SK-N-SH (cell line): ENCODE results near the gene RPSA. TPM values are rescaled to one million over a fixed set of nuclear protein-coding genes. Genes with fewer than 3 reads are reported as not detected.

Source experiments
- CTCF ChIA-PET: fragments of 300-600, 350-600 bp; formaldehyde crosslinking; extraction: SDS; loops from one replicate; lab custom pipeline; 2021; lab: Yijun Ruan, JAX
- POLR2A ChIA-PET: fragments of 350-600 bp; sonication (Branson Sonifier 250); formaldehyde crosslinking; extraction: SDS; loops from one replicate; lab custom pipeline; 2020; ENCODE audit warnings: antibody characterized with exemption, inconsistent platforms; lab: Yijun Ruan, JAX
- DNase-seq: peaks from one replicate; pipeline ENCODE4 v3.0.0; 2012
- H2AFZ ChIP-seq: fragments of 200-600 bp; sonication (generic); 2 replicates; pipeline ENCODE4 v1.8.1; 2016; ENCODE audit warnings: antibody characterized with exemption, mild to moderate bottlenecking, low read depth
- H3F3A ChIP-seq: fragments of 200-600 bp; sonication (generic); replicated peaks from 2 replicates; pipeline ENCODE3; 2016; ENCODE audit warnings: antibody characterized with exemption, mild to moderate bottlenecking; ENCODE audit not compliant: insufficient read depth
- H3K27ac ChIP-seq, 2 experiments: fragments of 200-500 bp in 1 of 2; fragments of 200-600 bp in 1 of 2; sonication (Bioruptor generic) in 1 of 2; sonication (generic), shearing (Covaris generic) in 1 of 2; 2 replicates each; pipeline versions ENCODE4 v1.5.1 to v1.6.1; 2014 to 2016; ENCODE audit warnings: low read depth in 2 of 2, inconsistent platforms in 1 of 2, low read length in 1 of 2, mild to moderate bottlenecking in 1 of 2, mixed read lengths in 1 of 2
- H3K27me3 ChIP-seq: fragments of 200-600 bp; sonication (generic), shearing (Covaris generic); 2 replicates; pipeline ENCODE4 v1.6.1; 2016; ENCODE audit warnings: mixed run types; ENCODE audit not compliant: insufficient read depth
- H3K36me3 ChIP-seq, 2 experiments: fragments of 200-500 bp in 1 of 2; fragments of 200-600 bp in 1 of 2; sonication (Bioruptor generic) in 1 of 2; sonication (generic) in 1 of 2; replicated peaks in 1 of 2; 2 replicates each; pipeline versions ENCODE3 to v1.5.1; 2014 to 2016; ENCODE audit warnings: low read length in 1 of 2, mild to moderate bottlenecking in 1 of 2; ENCODE audit not compliant: insufficient read depth in 2 of 2, control insufficient read depth in 1 of 2
- H3K4me1 ChIP-seq, 2 experiments: fragments of 200-500 bp in 1 of 2; fragments of 200-600 bp in 1 of 2; sonication (Bioruptor generic) in 1 of 2; sonication (generic), shearing (Covaris generic) in 1 of 2; 2 replicates each; pipeline versions ENCODE4 v1.5.1 to v1.6.1; 2014 to 2016; ENCODE audit warnings: low read depth in 1 of 2, low read length in 1 of 2, mixed run types in 1 of 2; ENCODE audit not compliant: insufficient read depth in 2 of 2, control insufficient read depth in 1 of 2
- H3K4me2 ChIP-seq: fragments of 200-600 bp; sonication (generic), shearing (Covaris generic); 2 replicates; pipeline ENCODE4 v1.6.1; 2017; ENCODE audit warnings: mixed run types
- H3K4me3 ChIP-seq, 2 experiments: fragments of 200-500 bp in 1 of 2; fragments of 200-600 bp in 1 of 2; sonication (Bioruptor generic) in 1 of 2; sonication (generic), shearing (Covaris generic) in 1 of 2; 2 replicates each; pipeline versions ENCODE4 v1.5.1 to v1.8.1; 2014 to 2016; ENCODE audit warnings: low read depth in 2 of 2, inconsistent platforms in 1 of 2, low read length in 1 of 2, mild to moderate bottlenecking in 1 of 2, mixed read lengths in 1 of 2, moderate library complexity in 1 of 2
- H3K79me2 ChIP-seq: fragments of 200-600 bp; sonication (generic); 2 replicates; pipeline ENCODE4 v1.8.1; 2017; ENCODE audit warnings: mild to moderate bottlenecking; ENCODE audit not compliant: insufficient read depth
- H3K9ac ChIP-seq: fragments of 200-600 bp; sonication (generic); 2 replicates; pipeline ENCODE4 v1.6.1; 2017; ENCODE audit warnings: mixed run types
- H3K9me2 ChIP-seq: fragments of 200-600 bp; sonication (generic); 2 replicates; pipeline ENCODE4 v1.6.1; 2017; ENCODE audit warnings: mixed run types
- H3K9me3 ChIP-seq: fragments of 200-600 bp; sonication (generic); 2 replicates; pipeline ENCODE4 v1.6.1; 2017; ENCODE audit warnings: mixed run types, mild to moderate bottlenecking, moderate library complexity
- H4K20me1 ChIP-seq: fragments of 200-600 bp; sonication (generic); 2 replicates; pipeline ENCODE4 v1.6.1; 2017; ENCODE audit warnings: mild to moderate bottlenecking, mixed run types; ENCODE audit not compliant: insufficient read depth
- EP300 ChIP-seq, 2 experiments: IDR thresholded peaks; 2 replicates each; pipeline versions ENCODE4 v1.4.0 to v1.6.1; 2012; ENCODE audit warnings: borderline replicate concordance in 1 of 2, low read depth in 1 of 2, low read length in 1 of 2
- GABPA ChIP-seq: IDR thresholded peaks from 2 replicates; pipeline ENCODE4 v1.4.0; 2012; ENCODE audit warnings: low read depth, mild to moderate bottlenecking
- GATA2 ChIP-seq: sonication (generic); formaldehyde crosslinking; IDR thresholded peaks from 2 replicates; pipeline ENCODE4 v1.5.0; 2020; ENCODE audit warnings: mild to moderate bottlenecking, missing genetic modification reagents
- MXI1 ChIP-seq: IDR thresholded peaks from 2 replicates; pipeline ENCODE4 v1.6.1; 2012; ENCODE audit warnings: mild to moderate bottlenecking, low read depth, low read length, improper control_type of control experiment
- NFIC ChIP-seq: IDR thresholded peaks from 2 replicates; pipeline ENCODE4 v1.4.0; 2012; ENCODE audit warnings: borderline replicate concordance
- NRF1 ChIP-seq: IDR thresholded peaks from 2 replicates; pipeline ENCODE4 v1.6.1; 2012; ENCODE audit warnings: low read depth, mild to moderate bottlenecking, low read length
- POLR2AphosphoS5 ChIP-seq: IDR thresholded peaks from 2 replicates; pipeline ENCODE4 v1.6.1; 2012; ENCODE audit warnings: low read depth, low read length
- TAF1 ChIP-seq: IDR thresholded peaks from 2 replicates; pipeline ENCODE4 v1.6.1; 2012; ENCODE audit warnings: low read depth, mild to moderate bottlenecking, low read length, moderate library complexity, borderline replicate concordance
- YY1 ChIP-seq: IDR thresholded peaks from 2 replicates; pipeline ENCODE4 v1.4.0; 2012; ENCODE audit warnings: low read depth, mild to moderate bottlenecking
- WGBS: methylation state at CpG from one replicate; pipeline ENCODE4 v1.1.6; 2017; ENCODE audit warnings: low lambda C conversion rate; 5-methylcytosine and 5-hydroxymethylcytosine counted together
- polyA plus RNA-seq, 3 experiments: library from polyadenylated mRNA; depleted of rRNA; stranded (reverse); fragments of >200 nt; gene quantifications; 2 replicates each; pipeline ENCODE4 v1.2.3, GENCODE V29; 2012
- TF ChIP-seq, protein P1 (sequence below): IDR thresholded peaks from 2 replicates; pipeline ENCODE4 v1.4.0; 2012; ENCODE audit warnings: low read depth, borderline replicate concordance
- TF ChIP-seq, protein P2 (sequence below): IDR thresholded peaks from 2 replicates; pipeline ENCODE4 v1.4.0; 2012; ENCODE audit warnings: low read depth
- TF ChIP-seq, protein P3 (sequence below): fragments of 150-350 bp; IDR thresholded peaks from 2 replicates; pipeline ENCODE4 v1.6.1; 2017; ENCODE audit warnings: antibody characterized with exemption, low read length, low read depth, borderline replicate concordance
- TF ChIP-seq, protein P4 (sequence below): IDR thresholded peaks from 2 replicates; pipeline ENCODE4 v1.6.1; 2012; ENCODE audit warnings: mild to moderate bottlenecking, low read depth, low read length, moderate library complexity

The RPSA gene
- polyA plus RNA-seq, 1 of the 3 experiments (the other 2 are of a cell fraction): 2,958 TPM

DNA sequence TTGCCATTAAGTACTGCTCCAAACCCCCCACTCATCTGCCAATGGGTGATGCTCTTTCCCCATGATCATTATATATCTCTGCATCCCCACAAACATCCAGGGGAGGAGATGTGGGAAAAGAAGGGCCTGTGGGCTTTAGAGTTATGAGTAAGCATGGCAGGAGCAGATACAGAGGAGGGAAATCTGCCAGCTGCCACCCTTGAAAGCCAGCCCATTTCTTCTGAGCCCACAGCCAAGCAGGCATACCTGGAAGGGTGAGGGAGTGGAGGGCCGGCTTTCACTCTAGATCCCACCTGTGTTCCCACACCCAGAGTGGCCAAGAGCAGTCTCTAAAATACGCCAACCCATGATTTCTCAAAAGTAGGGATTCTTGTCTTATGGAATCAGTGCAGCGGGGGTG is 25.1 kb upstream of the RPSA start:
- POLR2A ChIA-PET: no interaction called here
- WGBS: 90% methylated on average over 3 of the region's 3 CpGs
- CTCF ChIA-PET: no interaction called here
- Histone ChIP-seq H3K4me3 (no peak overlapping the region), H4K20me1 (peaks cover 18% of the 10 kb centered on the region), H3K27me3 (no peaks in the 10 kb centered on the region), H3K4me2 (no peak overlapping the region), H3K4me1 (peaks cover 5 to 8% of the 10 kb centered on the region in 2 experiments; a peak in 1 of 4 replicates), H3K27ac (no peak overlapping the region), H3K9ac (no peak overlapping the region), H3F3A (peaks cover 15% of the 10 kb centered on the region), H3K9me3 (no peaks in the 10 kb centered on the region), H3K9me2 (no peaks in the 10 kb centered on the region), H2AFZ (no peak overlapping the region), H3K36me3 (peaks cover 0 to under 1% of the 10 kb centered on the region in 2 experiments), H3K79me2 (peaks cover 25% of the 10 kb centered on the region)
- DNase-seq: no peak
- TF ChIP-seq NFIC: no peak
- TF ChIP-seq MXI1: no peak
- TF ChIP-seq, protein P1, sequence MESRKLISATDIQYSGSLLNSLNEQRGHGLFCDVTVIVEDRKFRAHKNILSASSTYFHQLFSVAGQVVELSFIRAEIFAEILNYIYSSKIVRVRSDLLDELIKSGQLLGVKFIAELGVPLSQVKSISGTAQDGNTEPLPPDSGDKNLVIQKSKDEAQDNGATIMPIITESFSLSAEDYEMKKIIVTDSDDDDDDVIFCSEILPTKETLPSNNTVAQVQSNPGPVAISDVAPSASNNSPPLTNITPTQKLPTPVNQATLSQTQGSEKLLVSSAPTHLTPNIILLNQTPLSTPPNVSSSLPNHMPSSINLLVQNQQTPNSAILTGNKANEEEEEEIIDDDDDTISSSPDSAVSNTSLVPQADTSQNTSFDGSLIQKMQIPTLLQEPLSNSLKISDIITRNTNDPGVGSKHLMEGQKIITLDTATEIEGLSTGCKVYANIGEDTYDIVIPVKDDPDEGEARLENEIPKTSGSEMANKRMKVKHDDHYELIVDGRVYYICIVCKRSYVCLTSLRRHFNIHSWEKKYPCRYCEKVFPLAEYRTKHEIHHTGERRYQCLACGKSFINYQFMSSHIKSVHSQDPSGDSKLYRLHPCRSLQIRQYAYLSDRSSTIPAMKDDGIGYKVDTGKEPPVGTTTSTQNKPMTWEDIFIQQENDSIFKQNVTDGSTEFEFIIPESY: no peak
- TF ChIP-seq, protein P2, sequence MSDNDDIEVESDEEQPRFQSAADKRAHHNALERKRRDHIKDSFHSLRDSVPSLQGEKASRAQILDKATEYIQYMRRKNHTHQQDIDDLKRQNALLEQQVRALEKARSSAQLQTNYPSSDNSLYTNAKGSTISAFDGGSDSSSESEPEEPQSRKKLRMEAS: no peak
- no peak for TF ChIP-seq GATA2

DNA sequence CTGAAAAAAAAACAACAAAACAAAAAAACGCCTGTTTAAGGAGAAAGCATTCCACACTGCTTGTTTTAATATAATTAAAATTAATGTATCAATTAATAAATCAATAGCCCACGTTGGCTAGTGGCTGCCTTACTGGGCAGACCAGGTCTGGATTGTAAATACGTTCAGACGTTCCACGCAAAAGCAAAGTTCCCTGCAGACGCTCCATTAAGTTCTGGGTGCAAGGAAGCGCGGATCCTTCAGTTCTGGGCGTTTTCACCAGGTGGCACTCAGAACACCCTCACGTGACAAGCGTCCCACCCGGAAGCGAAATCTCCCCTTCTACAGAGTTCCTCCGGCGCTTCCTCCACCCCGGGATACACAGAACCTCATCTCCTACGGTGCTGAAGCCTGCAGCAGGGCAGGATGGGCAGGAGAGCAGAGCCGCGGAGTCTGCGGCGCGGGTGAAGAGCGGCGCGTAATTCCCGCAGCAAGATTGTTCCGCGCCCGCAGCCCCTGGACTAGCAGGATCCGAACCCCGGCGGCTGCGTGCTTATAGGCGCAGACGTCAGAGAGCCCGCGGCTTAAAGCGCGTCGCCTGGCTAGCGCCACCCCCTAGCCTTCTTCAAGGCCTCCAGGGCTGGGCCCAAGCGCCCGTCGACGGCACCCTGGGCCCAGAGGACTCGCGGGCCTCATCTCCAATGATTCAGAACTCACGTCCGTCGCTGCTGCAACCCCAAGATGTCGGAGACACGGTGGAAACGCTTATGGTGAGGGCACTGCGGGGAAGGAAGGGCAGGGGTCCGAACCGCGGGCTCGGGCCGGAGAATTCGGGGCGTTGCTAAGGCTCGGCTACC is 23.3 kb upstream of the RPSA start, which contains the start of gene SLC25A38:
Gene SLC25A38 (plus strand): TSS at position 326 of the 836 bp plus-strand sequence. CDS start 355 bp downstream, at position 681.
- Histone ChIP-seq H3K9ac (peak within 1 kb of the TSS; percentile 95), H3K9me3 (no peaks in the 10 kb centered on the region), H3K9me2 (no peaks in the 10 kb centered on the region), H3K27ac (peak within 1 kb of the TSS; percentile 87 to 93), H3K4me3 (peak within 1 kb of the TSS; percentile 86 to 98), H3K4me2 (peak within 1 kb of the TSS; percentile 97), H3K79me2 (peaks cover 44% of the 10 kb centered on the region), H3K36me3 (peaks cover 0 to 3% of the 10 kb centered on the region in 2 experiments), H3K27me3 (no peaks in the 10 kb centered on the region), H2AFZ (peak within 1 kb of the TSS; percentile 97), H4K20me1 (peaks cover 37% of the 10 kb centered on the region), H3F3A (peaks cover 15% of the 10 kb centered on the region), H3K4me1 (peaks cover 5 to 8% of the 10 kb centered on the region in 2 experiments; a peak in 1 of 4 replicates)
- ChIA-PET CTCF (no interaction called here), POLR2A (interaction anchor here (1.2 kb wide), 1 partner anchor 24 kb away, joined by 4 read pairs; no protein-coding TSS in a partner anchor)
- whole genome bisulfite sequencing: under 1% methylated on average over 15 of the region's 62 CpGs
- DNase-seq: peak; percentile 86
- TF ChIP-seq, protein P3, sequence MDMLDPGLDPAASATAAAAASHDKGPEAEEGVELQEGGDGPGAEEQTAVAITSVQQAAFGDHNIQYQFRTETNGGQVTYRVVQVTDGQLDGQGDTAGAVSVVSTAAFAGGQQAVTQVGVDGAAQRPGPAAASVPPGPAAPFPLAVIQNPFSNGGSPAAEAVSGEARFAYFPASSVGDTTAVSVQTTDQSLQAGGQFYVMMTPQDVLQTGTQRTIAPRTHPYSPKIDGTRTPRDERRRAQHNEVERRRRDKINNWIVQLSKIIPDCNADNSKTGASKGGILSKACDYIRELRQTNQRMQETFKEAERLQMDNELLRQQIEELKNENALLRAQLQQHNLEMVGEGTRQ: peak; percentile 89
- TF ChIP-seq NRF1 (no peak), GABPA (peak; percentile 90), POLR2AphosphoS5 (peak; percentile 69), YY1 (no peak), NFIC (no peak), TAF1 (peak; percentile 57; the same call in 1 of the 2 replicates), EP300 (IDR thresholded peaks at IDR 0.05; ENCODE audit: borderline replicate concordance in 1 of 2, low read depth in 1 of 2, low read length in 1 of 2) (no peak)
- TF ChIP-seq, protein P2: peak; percentile 80
- TF ChIP-seq, protein P1: no peak
- TF ChIP-seq, protein P4, sequence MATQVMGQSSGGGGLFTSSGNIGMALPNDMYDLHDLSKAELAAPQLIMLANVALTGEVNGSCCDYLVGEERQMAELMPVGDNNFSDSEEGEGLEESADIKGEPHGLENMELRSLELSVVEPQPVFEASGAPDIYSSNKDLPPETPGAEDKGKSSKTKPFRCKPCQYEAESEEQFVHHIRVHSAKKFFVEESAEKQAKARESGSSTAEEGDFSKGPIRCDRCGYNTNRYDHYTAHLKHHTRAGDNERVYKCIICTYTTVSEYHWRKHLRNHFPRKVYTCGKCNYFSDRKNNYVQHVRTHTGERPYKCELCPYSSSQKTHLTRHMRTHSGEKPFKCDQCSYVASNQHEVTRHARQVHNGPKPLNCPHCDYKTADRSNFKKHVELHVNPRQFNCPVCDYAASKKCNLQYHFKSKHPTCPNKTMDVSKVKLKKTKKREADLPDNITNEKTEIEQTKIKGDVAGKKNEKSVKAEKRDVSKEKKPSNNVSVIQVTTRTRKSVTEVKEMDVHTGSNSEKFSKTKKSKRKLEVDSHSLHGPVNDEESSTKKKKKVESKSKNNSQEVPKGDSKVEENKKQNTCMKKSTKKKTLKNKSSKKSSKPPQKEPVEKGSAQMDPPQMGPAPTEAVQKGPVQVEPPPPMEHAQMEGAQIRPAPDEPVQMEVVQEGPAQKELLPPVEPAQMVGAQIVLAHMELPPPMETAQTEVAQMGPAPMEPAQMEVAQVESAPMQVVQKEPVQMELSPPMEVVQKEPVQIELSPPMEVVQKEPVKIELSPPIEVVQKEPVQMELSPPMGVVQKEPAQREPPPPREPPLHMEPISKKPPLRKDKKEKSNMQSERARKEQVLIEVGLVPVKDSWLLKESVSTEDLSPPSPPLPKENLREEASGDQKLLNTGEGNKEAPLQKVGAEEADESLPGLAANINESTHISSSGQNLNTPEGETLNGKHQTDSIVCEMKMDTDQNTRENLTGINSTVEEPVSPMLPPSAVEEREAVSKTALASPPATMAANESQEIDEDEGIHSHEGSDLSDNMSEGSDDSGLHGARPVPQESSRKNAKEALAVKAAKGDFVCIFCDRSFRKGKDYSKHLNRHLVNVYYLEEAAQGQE: peak; percentile 38; the same call in 1 of the 2 replicates
